HCT116 (cell line): ENCODE measurements around the gene MID1.

ENCODE experiments used
- JUND ChIP-seq: IDR thresholded peaks from 2 replicates; pipeline ENCODE4 v1.6.1; 2012
- RAD21 ChIP-seq: IDR thresholded peaks from 2 replicates; pipeline ENCODE4 v1.6.1; 2012; ENCODE audit warnings: low read depth, mild to moderate bottlenecking
- SIN3A ChIP-seq: IDR thresholded peaks from 2 replicates; pipeline ENCODE4 v1.6.1; 2012; ENCODE audit warnings: low read depth
- YY1 ChIP-seq: IDR thresholded peaks from 2 replicates; pipeline ENCODE4 v1.6.1; 2011; ENCODE audit warnings: low read length, low read depth, moderate library complexity, mild to moderate bottlenecking; ENCODE audit not compliant: insufficient replicate concordance; ENCODE audit errors: extremely low read depth

DNA sequence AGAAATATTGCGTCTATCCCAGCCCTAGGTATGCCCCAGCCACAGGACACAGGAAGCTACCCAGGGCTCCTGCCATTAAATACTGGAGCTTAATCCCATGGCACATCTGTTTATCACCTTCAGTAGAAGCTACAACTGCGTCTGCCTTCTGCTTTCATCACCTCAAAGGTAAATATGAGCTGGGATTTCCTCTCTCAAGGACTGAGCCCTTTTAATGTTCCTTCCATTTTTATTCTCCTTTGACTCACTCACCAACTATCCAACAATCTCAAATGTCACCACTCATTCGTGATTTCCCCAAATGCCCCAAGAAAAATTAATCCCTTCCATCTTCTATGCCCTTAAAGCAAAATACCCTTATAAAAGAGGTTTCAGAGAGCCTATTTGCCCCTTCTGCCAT, 1.8 kb upstream of the MID1 start:
- TF ChIP-seq JUND (no peak), RAD21 (no peak), YY1 (no peak), SIN3A (no peak)
